Measurements from ENCODE around the gene UVRAG. TPM values are rescaled to one million over a fixed set of nuclear protein-coding genes. Genes with fewer than 3 reads are reported as not detected.
"Not testable (repeated sequence)": the region's sequence is repeated elsewhere in the genome, so short reads cannot be mapped to it uniquely, and the experiment has no call there.

Gene UVRAG
- total and polyA plus RNA-seq, 4 donors: 8.7 to 53.2 (median 18.3) TPM

GRCh38 chr11:75966537-75967287 lies 151.7 kb downstream of the UVRAG start:
- TF ChIP-seq CTCF (IDR thresholded peaks at IDR 0.05; ENCODE audit: control extremely low read depth, extremely low read depth): no peak
- ATAC-seq (ENCODE audit: insufficient read depth, low FRiP score) (no peak), DNase-seq (peak in 2 of 3 donors; percentile 43 to 46)
- H3K27me3 ChIP-seq (ENCODE audit: control insufficient read depth in 3 of 3, insufficient read depth in 3 of 3, low read length in 2 of 3): no peaks in the 10 kb centered on the region
- H3K4me3 ChIP-seq: no peak overlapping the region
- H3K27ac ChIP-seq (ENCODE audit: low read depth in 1 of 2, low read length in 1 of 2): no peak overlapping the region
- peaks cover 0 to 37% (median 5%) of the 10 kb centered on the region in 5 donors for H3K4me1 ChIP-seq (ENCODE audit: control insufficient read depth in 5 of 5, insufficient read depth in 5 of 5, low read length in 5 of 5)
- H3K9ac ChIP-seq (ENCODE audit: insufficient read depth in 1 of 2, low read length in 2 of 2): no peak overlapping the region
- H3K36me3 ChIP-seq (ENCODE audit: control insufficient read depth in 4 of 4, insufficient read depth in 4 of 4, low read length in 4 of 4): peaks cover 0 to 2% (median 0%) of the 10 kb centered on the region in 4 donors
- H3K9me3 ChIP-seq (ENCODE audit: control insufficient read depth in 4 of 4, insufficient read depth in 3 of 4, low read length in 3 of 4): no peaks in the 10 kb centered on the region

GRCh38 chr11:75968021-75968625 lies 153.1 kb downstream of the UVRAG start:
- TF ChIP-seq CTCF (IDR thresholded peaks at IDR 0.05; ENCODE audit: control extremely low read depth, extremely low read depth): no peak
- ATAC-seq (ENCODE audit: insufficient read depth, low FRiP score): no peak
- no peak overlapping the region for H3K27ac ChIP-seq (ENCODE audit: low read depth in 1 of 2, low read length in 1 of 2)
- no peaks in the 10 kb centered on the region for H3K27me3 ChIP-seq (ENCODE audit: control insufficient read depth in 3 of 3, insufficient read depth in 3 of 3, low read length in 2 of 3)
- H3K4me3 ChIP-seq: no peak overlapping the region
- no peak overlapping the region for H3K9ac ChIP-seq (ENCODE audit: insufficient read depth in 1 of 2, low read length in 2 of 2)
- DNase-seq: peak in 2 of 3 donors; percentile 94 to 97
- peaks cover 0 to 2% (median 0%) of the 10 kb centered on the region in 4 donors for H3K36me3 ChIP-seq (ENCODE audit: control insufficient read depth in 4 of 4, insufficient read depth in 4 of 4, low read length in 4 of 4)
- peaks cover 0 to 3% (median 0%) of the 10 kb centered on the region in 4 donors for H3K9me3 ChIP-seq (ENCODE audit: control insufficient read depth in 4 of 4, insufficient read depth in 3 of 4, low read length in 3 of 4)
- 64 to 83% methylated on average over 2 of the region's 2 CpGs for WGBS, 2 donors
- peaks cover 0 to 30% (median 5%) of the 10 kb centered on the region in 5 donors for H3K4me1 ChIP-seq (ENCODE audit: control insufficient read depth in 5 of 5, insufficient read depth in 5 of 5, low read length in 5 of 5)

- no peak overlapping the region for H3K4me3 ChIP-seq
- ATAC-seq (ENCODE audit: insufficient read depth, low FRiP score) (no peak), DNase-seq (no peak)
- no peak overlapping the region for H3K9ac ChIP-seq (ENCODE audit: insufficient read depth in 1 of 2, low read length in 2 of 2)
- TF ChIP-seq CTCF (IDR thresholded peaks at IDR 0.05; ENCODE audit: control extremely low read depth, extremely low read depth): no peak
- peaks cover 0 to 5% (median 0%) of the 10 kb centered on the region in 4 donors for H3K9me3 ChIP-seq (ENCODE audit: control insufficient read depth in 4 of 4, insufficient read depth in 3 of 4, low read length in 3 of 4)
- 77 to 83% methylated on average over 5 of the region's 5 CpGs for WGBS, 2 donors
- peaks cover 0 to 2% (median 0%) of the 10 kb centered on the region in 4 donors for H3K36me3 ChIP-seq (ENCODE audit: control insufficient read depth in 4 of 4, insufficient read depth in 4 of 4, low read length in 4 of 4)
- no peak overlapping the region for H3K27ac ChIP-seq (ENCODE audit: low read depth in 1 of 2, low read length in 1 of 2)
- peaks cover 0 to 30% (median 5%) of the 10 kb centered on the region in 5 donors for H3K4me1 ChIP-seq (ENCODE audit: control insufficient read depth in 5 of 5, insufficient read depth in 5 of 5, low read length in 5 of 5)
- H3K27me3 ChIP-seq (ENCODE audit: control insufficient read depth in 3 of 3, insufficient read depth in 3 of 3, low read length in 2 of 3): no peaks in the 10 kb centered on the region
Measured at GRCh38 chr11:75969626-75970308, 154.8 kb downstream of the UVRAG start.

- not testable (repeated sequence) for H3K27me3 ChIP-seq (ENCODE audit: control insufficient read depth in 3 of 3, insufficient read depth in 3 of 3, low read length in 2 of 3); H3K4me3 ChIP-seq; H3K36me3 ChIP-seq (ENCODE audit: control insufficient read depth in 4 of 4, insufficient read depth in 4 of 4, low read length in 4 of 4); H3K27ac ChIP-seq (ENCODE audit: low read depth in 1 of 2, low read length in 1 of 2); ATAC-seq (ENCODE audit: insufficient read depth, low FRiP score); H3K9me3 ChIP-seq (ENCODE audit: control insufficient read depth in 4 of 4, insufficient read depth in 3 of 4, low read length in 3 of 4); H3K9ac ChIP-seq (ENCODE audit: insufficient read depth in 1 of 2, low read length in 2 of 2); H3K4me1 ChIP-seq (ENCODE audit: control insufficient read depth in 5 of 5, insufficient read depth in 5 of 5, low read length in 5 of 5); DNase-seq
- WGBS, 2 donors: 84 to 97% methylated on average over 3 of the region's 3 CpGs
Measured at GRCh38 chr11:75973710-75974109, 158.7 kb downstream of the UVRAG start.

- not testable (repeated sequence) for DNase-seq; ATAC-seq (ENCODE audit: insufficient read depth, low FRiP score); H3K27ac ChIP-seq (ENCODE audit: low read depth in 1 of 2, low read length in 1 of 2); H3K4me1 ChIP-seq (ENCODE audit: control insufficient read depth in 5 of 5, insufficient read depth in 5 of 5, low read length in 5 of 5); H3K9me3 ChIP-seq (ENCODE audit: control insufficient read depth in 4 of 4, insufficient read depth in 3 of 4, low read length in 3 of 4); H3K27me3 ChIP-seq (ENCODE audit: control insufficient read depth in 3 of 3, insufficient read depth in 3 of 3, low read length in 2 of 3); H3K36me3 ChIP-seq (ENCODE audit: control insufficient read depth in 4 of 4, insufficient read depth in 4 of 4, low read length in 4 of 4); H3K9ac ChIP-seq (ENCODE audit: insufficient read depth in 1 of 2, low read length in 2 of 2); H3K4me3 ChIP-seq
- WGBS, 2 donors: 92% methylated on average over 6 of the region's 6 CpGs
Measured at GRCh38 chr11:75979075-75979474, 164.1 kb downstream of the UVRAG start.

All from lung (tissue), 12 donors.